22Rv1 (cell line): ENCODE measurements around the gene UBE2H.

Source experiments
- CTCF ChIP-seq: fragments of 450-650 bp; IDR thresholded peaks from 2 replicates; pipeline ENCODE4 v1.5.1; 2017; ENCODE audit warnings: mild to moderate bottlenecking
- ZFX ChIP-seq: fragments of 450-650 bp; IDR thresholded peaks from 2 replicates; pipeline ENCODE4 v1.6.1; 2017; ENCODE audit warnings: antibody characterized with exemption, borderline replicate concordance

- TF ChIP-seq CTCF (no peak), ZFX (no peak)
Measured at GRCh38 chr7:129807863-129808262, 144.9 kb downstream of the UBE2H start.
